Transverse colon (tissue), 4 donors: ENCODE measurements around the gene UAP1L1. TPM values are rescaled to one million over a fixed set of nuclear protein-coding genes. Genes with fewer than 3 reads are reported as not detected.

Experiments
- DNase-seq: peaks from one replicate; pipeline ENCODE4 v3.0.0-alpha.2; 2019
- H3K27ac ChIP-seq, 4 donors: fragments of 200-600 bp; sonication (generic); 2 replicates each; pipeline ENCODE4 v1.5.1; 2016 to 2018; ENCODE audit warnings: inconsistent platforms in 4 of 4
- H3K27me3 ChIP-seq: fragments of 200-600 bp; sonication (generic); 2 replicates; pipeline ENCODE4 v1.5.1; 2017; ENCODE audit warnings: inconsistent platforms
- H3K36me3 ChIP-seq, 4 donors: fragments of 200-600 bp; sonication (generic); 2 replicates each; pipeline ENCODE4 v1.5.1; 2017 to 2019; ENCODE audit warnings: inconsistent platforms in 4 of 4
- H3K4me1 ChIP-seq, 4 donors: fragments of 200-600 bp; sonication (generic); 2 replicates each; pipeline ENCODE4 v1.5.1; 2017 to 2020; ENCODE audit warnings: inconsistent platforms in 4 of 4
- H3K4me3 ChIP-seq, 4 donors: fragments of 200-600 bp; sonication (generic); 1 replicate in 1 of 4; 2 replicates in 3 of 4; pipeline versions ENCODE4 v1.5.1 to v1.6.1; 2017 to 2019; ENCODE audit warnings: inconsistent platforms in 4 of 4
- H3K9me3 ChIP-seq, 2 donors: fragments of 200-600 bp; sonication (generic); 2 replicates each; pipeline ENCODE4 v1.5.1; 2017 to 2019; ENCODE audit warnings: inconsistent platforms in 2 of 2
- EP300 ChIP-seq: sonication (generic); formaldehyde crosslinking; IDR thresholded peaks from one replicate; pipeline ENCODE4 v1.6.1; 2017; ENCODE audit warnings: antibody characterized with exemption, low read depth
- POLR2A ChIP-seq: fragments of 450-650 bp; IDR thresholded peaks from one replicate; pipeline ENCODE4 v1.6.1; 2016; ENCODE audit warnings: antibody characterized with exemption, mild to moderate bottlenecking, moderate library complexity
- POLR2AphosphoS5 ChIP-seq, 3 donors: sonication (generic); formaldehyde crosslinking; IDR thresholded peaks; one replicate each; pipeline ENCODE4 v1.6.1; 2016; ENCODE audit warnings: antibody characterized with exemption in 3 of 3
- WGBS, 2 donors: methylation state at CpG; one replicate each; pipeline ENCODE4 v1.1.5; 2018; ENCODE audit warnings: low coverage in 1 of 2; 5-methylcytosine and 5-hydroxymethylcytosine counted together
- in situ Hi-C, 4 donors: fragments of 200-750 bp; cut with MboI; loops; one replicate each; pipeline versions ENCODE4 v1.15.0 to v1.15.1; 2017; ENCODE audit warnings: low sequenced_read_pairs in 3 of 4, low pct_ligation_motif_present in 1 of 4, low pct_unique_long_range_greater_than_20kb in 1 of 4
- intact Hi-C: fragments of 100-400 bp; cut with DNase I; formaldehyde crosslinking; loops from one replicate; pipeline ENCODE4 v1.15.1; 2023; ENCODE audit warnings: low total_unique reads
- total RNA-seq, 4 donors: library from RNA; depleted of rRNA; stranded (reverse); fragments of >200 nt; gene quantifications; one replicate each; pipeline ENCODE4 v1.1.0, GENCODE V29; 2016
- TF ChIP-seq, protein P1 (sequence below), 5 experiments: fragments of 200-600 bp in 3 of 5; fragments of 450-650 bp in 2 of 5; sonication (generic) in 3 of 5; IDR thresholded peaks; 1 replicate in 2 of 5; 2 replicates in 3 of 5; pipeline ENCODE4 v1.5.1; 2016 to 2017; ENCODE audit warnings: antibody characterized with exemption in 5 of 5, inconsistent platforms in 3 of 5, mild to moderate bottlenecking in 2 of 5, moderate library complexity in 1 of 5

The UAP1L1 gene
- total RNA-seq, 4 donors from 2014 or later: 6.4 to 28.8 (median 11.7) TPM

DNA sequence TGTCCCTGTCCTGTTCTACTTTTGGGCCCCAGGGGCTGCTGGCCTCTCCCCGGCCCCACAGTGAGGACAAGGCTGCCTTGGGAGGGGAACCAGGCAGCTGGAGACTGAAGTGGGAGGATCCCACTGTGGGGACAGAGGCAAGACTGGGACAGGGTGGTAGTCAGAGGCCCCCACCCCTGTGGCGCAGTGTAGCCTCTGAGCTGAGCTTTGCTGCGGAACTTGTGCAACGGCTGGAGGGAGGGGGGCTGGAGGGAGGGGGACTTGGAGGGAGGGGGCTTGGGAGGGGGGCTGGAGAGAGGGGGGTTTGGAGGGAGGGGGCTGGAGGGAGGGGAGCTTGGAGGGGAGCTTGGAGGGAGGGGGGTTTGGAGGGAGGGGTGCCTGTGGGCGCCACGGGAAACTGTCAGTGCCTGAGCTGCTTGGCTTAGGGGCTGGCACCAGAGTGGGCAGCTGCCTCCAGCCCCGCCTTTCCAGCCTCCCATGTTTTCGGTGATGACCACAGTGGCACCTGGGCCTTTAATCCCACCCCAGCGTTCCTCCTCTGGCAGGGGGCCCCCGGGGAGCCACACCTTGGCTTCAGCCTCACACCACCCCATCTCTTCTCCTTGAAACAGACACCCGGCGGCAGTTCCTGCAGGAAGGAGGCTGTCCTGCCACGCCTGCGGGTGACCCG lies 43.1 kb upstream of the UAP1L1 start:
- H3K4me3 ChIP-seq: no peak overlapping the region
- 34% methylated on average over 13 of the region's 15 CpGs; no CpG with 5 or more reads in 1 of the 2 donors for WGBS, 2 donors
- DNase-seq: peak; percentile 73
- in situ Hi-C loops: loop anchor here in 3 of 4 donors (10.0 to 25.0 kb wide), 2 partner anchors 247 to 249 kb away; partner anchors contain the start of genes CCDC183 (in 2 of the 3) and TMEM141 (in 2 of the 3)
- H3K4me1 ChIP-seq: peaks cover 11 to 38% (median 24%) of the 10 kb centered on the region in 4 donors
- H3K27me3 ChIP-seq: no peaks in the 10 kb centered on the region
- intact Hi-C loops: loop anchor here (2.0 to 5.0 kb wide), 2 partner anchors 87 to 247 kb away; partner anchors contain the start of gene C8G
- peak overlapping the region in 3 of 4 donors; percentile 28 to 66 (median 39) for H3K27ac ChIP-seq
- H3K36me3 ChIP-seq: no peaks in the 10 kb centered on the region
- TF ChIP-seq, protein P1, sequence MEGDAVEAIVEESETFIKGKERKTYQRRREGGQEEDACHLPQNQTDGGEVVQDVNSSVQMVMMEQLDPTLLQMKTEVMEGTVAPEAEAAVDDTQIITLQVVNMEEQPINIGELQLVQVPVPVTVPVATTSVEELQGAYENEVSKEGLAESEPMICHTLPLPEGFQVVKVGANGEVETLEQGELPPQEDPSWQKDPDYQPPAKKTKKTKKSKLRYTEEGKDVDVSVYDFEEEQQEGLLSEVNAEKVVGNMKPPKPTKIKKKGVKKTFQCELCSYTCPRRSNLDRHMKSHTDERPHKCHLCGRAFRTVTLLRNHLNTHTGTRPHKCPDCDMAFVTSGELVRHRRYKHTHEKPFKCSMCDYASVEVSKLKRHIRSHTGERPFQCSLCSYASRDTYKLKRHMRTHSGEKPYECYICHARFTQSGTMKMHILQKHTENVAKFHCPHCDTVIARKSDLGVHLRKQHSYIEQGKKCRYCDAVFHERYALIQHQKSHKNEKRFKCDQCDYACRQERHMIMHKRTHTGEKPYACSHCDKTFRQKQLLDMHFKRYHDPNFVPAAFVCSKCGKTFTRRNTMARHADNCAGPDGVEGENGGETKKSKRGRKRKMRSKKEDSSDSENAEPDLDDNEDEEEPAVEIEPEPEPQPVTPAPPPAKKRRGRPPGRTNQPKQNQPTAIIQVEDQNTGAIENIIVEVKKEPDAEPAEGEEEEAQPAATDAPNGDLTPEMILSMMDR (IDR thresholded peaks at IDR 0.05): no peak
- no peak for TF ChIP-seq EP300
- no peaks in the 10 kb centered on the region for H3K9me3 ChIP-seq

DNA sequence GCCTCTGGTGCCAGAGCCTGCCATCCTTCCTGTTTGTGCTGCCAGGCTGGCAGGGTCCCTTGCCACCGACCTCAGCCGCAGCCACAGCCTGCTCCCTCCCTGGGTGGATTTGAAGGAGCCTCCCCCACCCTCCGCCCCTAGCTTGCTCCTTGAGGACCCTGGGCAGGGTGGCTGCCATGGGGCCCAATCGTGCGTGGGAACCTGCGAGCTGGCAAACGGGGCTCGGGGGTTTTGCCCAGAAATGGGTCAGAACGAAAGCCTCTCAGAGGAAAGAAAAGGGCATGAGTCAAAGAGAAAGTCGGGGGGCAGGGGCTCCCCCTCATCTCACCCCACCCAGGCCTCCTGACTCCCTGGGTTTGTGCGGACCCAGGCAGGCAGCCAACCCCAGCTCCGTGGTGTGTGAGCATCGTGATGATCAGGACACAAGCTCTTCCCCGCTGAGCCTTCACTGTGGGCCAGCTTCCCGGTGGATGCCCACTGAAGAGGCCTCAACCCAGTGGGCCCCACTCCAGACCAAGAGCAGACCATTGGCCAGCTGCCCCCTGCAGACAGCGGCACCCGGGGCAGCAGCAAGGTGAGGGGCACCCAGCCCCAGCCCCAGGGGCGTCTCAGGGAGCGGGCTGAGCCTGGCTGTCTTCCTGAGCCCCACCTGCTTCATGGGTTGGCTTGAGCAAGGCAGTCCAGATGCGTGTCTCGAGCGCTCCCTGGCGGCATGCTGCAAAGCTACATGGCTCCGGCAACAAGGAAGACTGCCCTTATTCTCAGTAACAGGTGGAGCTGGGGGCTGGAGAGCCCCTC lies 42.4 kb upstream of the UAP1L1 start:
- in situ Hi-C loops (loop anchor here in 3 of 4 donors (10.0 to 25.0 kb wide), 2 partner anchors 248 to 250 kb away; partner anchors contain the start of genes CCDC183 (in 2 of the 3) and TMEM141 (in 2 of the 3)), intact Hi-C loops (loop anchor here (2.0 to 5.0 kb wide), 2 partner anchors 88 to 248 kb away; partner anchors contain the start of gene C8G)
- no peak overlapping the region for H3K4me3 ChIP-seq
- TF ChIP-seq, protein P1 (IDR thresholded peaks at IDR 0.05): peak; percentile 88 to 95 (median 90)
- TF ChIP-seq POLR2AphosphoS5 (IDR thresholded peaks at IDR 0.05) (peak in 1 of 3 donors; percentile 22), POLR2A (no peak), EP300 (no peak)
- peak; percentile 85 for DNase-seq
- peak overlapping the region; percentile 27 to 66 (median 34) for H3K27ac ChIP-seq
- 15% methylated on average over 20 of the region's 24 CpGs; no CpG with 5 or more reads in 1 of the 2 donors for WGBS, 2 donors
- peaks cover 7 to 31% (median 19%) of the 10 kb centered on the region in 4 donors for H3K4me1 ChIP-seq
- H3K27me3 ChIP-seq: no peaks in the 10 kb centered on the region
- no peaks in the 10 kb centered on the region for H3K9me3 ChIP-seq
- H3K36me3 ChIP-seq: no peaks in the 10 kb centered on the region

DNA sequence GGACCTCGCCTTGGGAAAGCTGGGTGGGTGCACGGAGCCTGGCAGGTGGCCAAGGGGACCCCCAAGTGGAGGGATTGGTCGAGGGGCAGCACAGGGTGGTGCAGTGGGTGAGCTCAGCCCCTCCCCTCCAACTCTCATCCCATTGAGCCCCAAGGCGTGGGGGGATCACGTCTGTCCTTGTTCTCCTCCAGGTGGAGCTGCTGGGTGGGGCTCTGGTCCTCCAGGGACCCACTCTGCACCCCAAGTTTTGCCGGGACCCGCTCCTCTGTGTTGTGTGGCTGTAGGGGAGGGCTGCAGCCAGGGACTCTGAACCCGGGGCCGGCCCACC lies 41.8 kb upstream of the UAP1L1 start:
- no peak for TF ChIP-seq POLR2AphosphoS5 (IDR thresholded peaks at IDR 0.05)
- TF ChIP-seq, protein P1 (IDR thresholded peaks at IDR 0.05): no peak
- TF ChIP-seq POLR2A: no peak
- TF ChIP-seq EP300: no peak
- in situ Hi-C loops: loop anchor here in 3 of 4 donors (10.0 to 25.0 kb wide), 2 partner anchors 248 to 251 kb away; partner anchors contain the start of genes CCDC183 (in 2 of the 3) and TMEM141 (in 2 of the 3)
- Histone ChIP-seq H3K4me1 (peaks cover 7 to 26% (median 18%) of the 10 kb centered on the region in 4 donors), H3K27ac (no peak overlapping the region), H3K9me3 (no peaks in the 10 kb centered on the region), H3K4me3 (no peak overlapping the region), H3K27me3 (no peaks in the 10 kb centered on the region), H3K36me3 (no peaks in the 10 kb centered on the region)
- intact Hi-C loops: loop anchor here (2.0 kb wide), 1 partner anchor 249 kb away; no protein-coding TSS in a partner anchor
- WGBS, 2 donors: 34% methylated on average over 9 of the region's 9 CpGs; no CpG with 5 or more reads in 1 of the 2 donors
- no peak for DNase-seq

DNA sequence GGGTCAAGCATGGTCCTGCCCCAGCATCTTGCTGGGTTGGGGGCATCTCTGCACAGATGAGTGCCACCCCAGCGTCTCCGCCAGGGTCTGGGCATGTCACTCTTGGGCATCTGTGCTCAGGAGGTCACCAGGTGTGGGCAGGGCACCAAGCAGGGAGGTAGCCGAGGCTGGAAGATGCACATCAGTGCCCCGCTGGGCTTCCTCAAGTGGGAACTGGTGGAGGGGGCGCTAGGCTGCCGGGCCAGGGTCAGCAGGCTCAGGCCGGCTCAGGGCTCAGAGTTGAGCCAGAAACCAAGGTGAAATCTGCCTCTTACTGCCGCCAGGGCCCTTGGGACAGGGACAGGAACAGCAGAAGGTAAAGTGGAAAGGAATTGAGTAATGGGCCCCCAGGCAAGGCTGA lies 41.4 kb upstream of the UAP1L1 start:
- WGBS, 2 donors: 72% methylated on average over 8 of the region's 8 CpGs; no CpG with 5 or more reads in 1 of the 2 donors
- TF ChIP-seq, protein P1 (IDR thresholded peaks at IDR 0.05): no peak
- TF ChIP-seq POLR2A (no peak), EP300 (no peak), POLR2AphosphoS5 (IDR thresholded peaks at IDR 0.05) (no peak)
- H3K27ac ChIP-seq: no peak overlapping the region
- intact Hi-C loops: loop anchor here (2.0 kb wide), 1 partner anchor 249 kb away; no protein-coding TSS in a partner anchor
- DNase-seq: no peak
- in situ Hi-C loops: loop anchor here in 3 of 4 donors (10.0 to 25.0 kb wide), 2 partner anchors 249 to 251 kb away; partner anchors contain the start of genes CCDC183 (in 2 of the 3) and TMEM141 (in 2 of the 3)
- peaks cover 7 to 23% (median 18%) of the 10 kb centered on the region in 4 donors for H3K4me1 ChIP-seq
- no peak overlapping the region for H3K4me3 ChIP-seq
- no peaks in the 10 kb centered on the region for H3K9me3 ChIP-seq
- H3K27me3 ChIP-seq: no peaks in the 10 kb centered on the region
- H3K36me3 ChIP-seq: no peaks in the 10 kb centered on the region
